Measurements from ENCODE around the gene GPC3.

Gene GPC3

GRCh38 chrX:133544778-133545177, 440.6 kb downstream of the GPC3 start:
- DNase-seq (ENCODE audit: extremely low spot score) = no peak
- TF ChIP-seq CTBP1 (IDR thresholded peaks at IDR 0.05; ENCODE audit: borderline replicate concordance) = no peak
- TF ChIP-seq TARDBP (IDR thresholded peaks at IDR 0.05) = no peak
- no peak for TF ChIP-seq HDGF (IDR thresholded peaks at IDR 0.05; ENCODE audit: borderline replicate concordance)
- TF ChIP-seq FOXM1 (IDR thresholded peaks at IDR 0.05; ENCODE audit: borderline replicate concordance) = no peak
- TF ChIP-seq FOXK2 (IDR thresholded peaks at IDR 0.05) = no peak
- no peak for TF ChIP-seq LEF1 (IDR thresholded peaks at IDR 0.05; ENCODE audit: borderline replicate concordance)
- TF ChIP-seq SUZ12 (IDR thresholded peaks at IDR 0.05) = no peak
- TF ChIP-seq NFRKB (IDR thresholded peaks at IDR 0.05) = no peak
- TF ChIP-seq ARNT (IDR thresholded peaks at IDR 0.05) = no peak
- TF ChIP-seq SP1 (IDR thresholded peaks at IDR 0.05) = no peak
- TF ChIP-seq FOXA1 (IDR thresholded peaks at IDR 0.05) = no peak
- no peak for TF ChIP-seq BHLHE40 (IDR thresholded peaks at IDR 0.05; ENCODE audit: borderline replicate concordance)
- TF ChIP-seq PKNOX1 (IDR thresholded peaks at IDR 0.05) = no peak
- TF ChIP-seq L3MBTL2 (conservative IDR thresholded peaks at IDR 0.05) = no peak
- no peak for TF ChIP-seq ELF4 (IDR thresholded peaks at IDR 0.05)
- no peak for TF ChIP-seq ZNF384 (IDR thresholded peaks at IDR 0.05)
- ChIA-PET CTCF (no interaction called here), POLR2A (no interaction called here)

- ChIA-PET POLR2A (no interaction called here), CTCF (no interaction called here)
- DNase-seq (ENCODE audit: extremely low spot score) = no peak
Measured at GRCh38 chrX:133544115-133544514, 441.3 kb downstream of the GPC3 start.

GRCh38 chrX:133543654-133544053, 441.7 kb downstream of the GPC3 start:
- TF ChIP-seq ZNF384 (IDR thresholded peaks at IDR 0.05) = no peak
- no peak for TF ChIP-seq SUZ12 (IDR thresholded peaks at IDR 0.05)
- no peak for TF ChIP-seq FOXA1 (IDR thresholded peaks at IDR 0.05)
- no peak for TF ChIP-seq FOXM1 (IDR thresholded peaks at IDR 0.05; ENCODE audit: borderline replicate concordance)
- TF ChIP-seq ELF4 (IDR thresholded peaks at IDR 0.05) = no peak
- TF ChIP-seq PKNOX1 (IDR thresholded peaks at IDR 0.05) = no peak
- no peak for TF ChIP-seq L3MBTL2 (conservative IDR thresholded peaks at IDR 0.05)
- no peak for TF ChIP-seq HDGF (IDR thresholded peaks at IDR 0.05; ENCODE audit: borderline replicate concordance)
- no peak for TF ChIP-seq NFRKB (IDR thresholded peaks at IDR 0.05)
- no peak for TF ChIP-seq TARDBP (IDR thresholded peaks at IDR 0.05)
- TF ChIP-seq BHLHE40 (IDR thresholded peaks at IDR 0.05; ENCODE audit: borderline replicate concordance) = no peak
- no peak for TF ChIP-seq CTBP1 (IDR thresholded peaks at IDR 0.05; ENCODE audit: borderline replicate concordance)
- TF ChIP-seq FOXK2 (IDR thresholded peaks at IDR 0.05) = no peak
- no peak for TF ChIP-seq ARNT (IDR thresholded peaks at IDR 0.05)
- no peak for TF ChIP-seq SP1 (IDR thresholded peaks at IDR 0.05)
- TF ChIP-seq LEF1 (IDR thresholded peaks at IDR 0.05; ENCODE audit: borderline replicate concordance) = no peak
- ChIA-PET POLR2A (no interaction called here), CTCF (no interaction called here)
- DNase-seq (ENCODE audit: extremely low spot score) = no peak

More at GRCh38 chrX:133544115-133544514, 441.3 kb downstream of the GPC3 start:
- TF ChIP-seq CTBP1 (IDR thresholded peaks at IDR 0.05; ENCODE audit: borderline replicate concordance) (no peak), TARDBP (IDR thresholded peaks at IDR 0.05) (no peak), FOXK2 (IDR thresholded peaks at IDR 0.05) (no peak), SP1 (IDR thresholded peaks at IDR 0.05) (no peak), ELF4 (IDR thresholded peaks at IDR 0.05) (no peak), LEF1 (IDR thresholded peaks at IDR 0.05; ENCODE audit: borderline replicate concordance) (no peak), BHLHE40 (IDR thresholded peaks at IDR 0.05; ENCODE audit: borderline replicate concordance) (no peak), ARNT (IDR thresholded peaks at IDR 0.05) (no peak), SUZ12 (IDR thresholded peaks at IDR 0.05) (no peak), FOXA1 (IDR thresholded peaks at IDR 0.05) (no peak), NFRKB (IDR thresholded peaks at IDR 0.05) (no peak), HDGF (IDR thresholded peaks at IDR 0.05; ENCODE audit: borderline replicate concordance) (no peak), L3MBTL2 (conservative IDR thresholded peaks at IDR 0.05) (no peak), PKNOX1 (IDR thresholded peaks at IDR 0.05) (no peak)

GRCh38 chrX:133542476-133542875, 442.9 kb downstream of the GPC3 start:
- CTCF ChIA-PET = no interaction called here
- POLR2A ChIA-PET = no interaction called here
- no peak for TF ChIP-seq FOXM1 (IDR thresholded peaks at IDR 0.05; ENCODE audit: borderline replicate concordance)
- no peak for TF ChIP-seq FOXK2 (IDR thresholded peaks at IDR 0.05)
- no peak for TF ChIP-seq FOXA1 (IDR thresholded peaks at IDR 0.05)
- no peak for TF ChIP-seq L3MBTL2 (conservative IDR thresholded peaks at IDR 0.05)
- TF ChIP-seq HDGF (IDR thresholded peaks at IDR 0.05; ENCODE audit: borderline replicate concordance) = no peak
- TF ChIP-seq ZNF384 (IDR thresholded peaks at IDR 0.05) = no peak
- no peak for TF ChIP-seq ELF4 (IDR thresholded peaks at IDR 0.05)
- TF ChIP-seq SP1 (IDR thresholded peaks at IDR 0.05) = no peak
- TF ChIP-seq BHLHE40 (IDR thresholded peaks at IDR 0.05; ENCODE audit: borderline replicate concordance) = no peak
- no peak for TF ChIP-seq SUZ12 (IDR thresholded peaks at IDR 0.05)
- no peak for TF ChIP-seq TARDBP (IDR thresholded peaks at IDR 0.05)
- no peak for TF ChIP-seq LEF1 (IDR thresholded peaks at IDR 0.05; ENCODE audit: borderline replicate concordance)
- no peak for TF ChIP-seq CTBP1 (IDR thresholded peaks at IDR 0.05; ENCODE audit: borderline replicate concordance)
- TF ChIP-seq ARNT (IDR thresholded peaks at IDR 0.05) = no peak
- TF ChIP-seq NFRKB (IDR thresholded peaks at IDR 0.05) = no peak
- TF ChIP-seq PKNOX1 (IDR thresholded peaks at IDR 0.05) = no peak
- no peak for DNase-seq (ENCODE audit: extremely low spot score)

- POLR2A ChIA-PET = no interaction called here
- CTCF ChIA-PET = no interaction called here
- no peak for TF ChIP-seq ELF4 (IDR thresholded peaks at IDR 0.05)
- no peak for TF ChIP-seq CTBP1 (IDR thresholded peaks at IDR 0.05; ENCODE audit: borderline replicate concordance)
- no peak for TF ChIP-seq ZNF384 (IDR thresholded peaks at IDR 0.05)
- TF ChIP-seq PKNOX1 (IDR thresholded peaks at IDR 0.05) = no peak
- no peak for TF ChIP-seq FOXK2 (IDR thresholded peaks at IDR 0.05)
- no peak for TF ChIP-seq SUZ12 (IDR thresholded peaks at IDR 0.05)
- TF ChIP-seq FOXM1 (IDR thresholded peaks at IDR 0.05; ENCODE audit: borderline replicate concordance) = no peak
- TF ChIP-seq L3MBTL2 (conservative IDR thresholded peaks at IDR 0.05) = no peak
- TF ChIP-seq NFRKB (IDR thresholded peaks at IDR 0.05) = no peak
- TF ChIP-seq HDGF (IDR thresholded peaks at IDR 0.05; ENCODE audit: borderline replicate concordance) = no peak
- TF ChIP-seq LEF1 (IDR thresholded peaks at IDR 0.05; ENCODE audit: borderline replicate concordance) = no peak
- TF ChIP-seq BHLHE40 (IDR thresholded peaks at IDR 0.05; ENCODE audit: borderline replicate concordance) = no peak
- no peak for TF ChIP-seq FOXA1 (IDR thresholded peaks at IDR 0.05)
- TF ChIP-seq TARDBP (IDR thresholded peaks at IDR 0.05) = no peak
- TF ChIP-seq ARNT (IDR thresholded peaks at IDR 0.05) = no peak
- no peak for TF ChIP-seq SP1 (IDR thresholded peaks at IDR 0.05)
- DNase-seq (ENCODE audit: extremely low spot score) = no peak
Measured at GRCh38 chrX:133541021-133541420, 444.4 kb downstream of the GPC3 start.

Data from HEK293T (cell line).